Kidney (tissue), 14 donors: ENCODE measurements around the gene BTG4. TPM values are rescaled to one million over a fixed set of nuclear protein-coding genes. Genes with fewer than 3 reads are reported as not detected.

Experiments used
- DNase-seq, 5 donors: peaks; one replicate each; pipeline ENCODE4 v3.0.0-alpha.2; 2013 to 2020
- FAIRE-seq: peaks from 2 replicates; lab custom pipeline; 2012; peaks lifted over from hg19 to GRCh38; lab: Jason Lieb, UNC
- H3K27ac ChIP-seq, 2 donors: one replicate each; pipeline ENCODE4 v1.7.0; 2013; ENCODE audit warnings: low read depth in 2 of 2, low read length in 2 of 2, inconsistent platforms in 1 of 2
- H3K27me3 ChIP-seq: one replicate; pipeline ENCODE4 v1.7.1; 2013; ENCODE audit warnings: low read length, inconsistent platforms; ENCODE audit not compliant: control insufficient read depth, insufficient read depth
- H3K36me3 ChIP-seq, 3 donors: one replicate each; pipeline versions ENCODE4 v1.7.0 to v1.7.1; 2013; ENCODE audit warnings: low read length in 3 of 3, control low read depth in 1 of 3, inconsistent platforms in 1 of 3; ENCODE audit not compliant: insufficient read depth in 3 of 3, control insufficient read depth in 2 of 3
- H3K4me1 ChIP-seq, 3 donors: one replicate each; pipeline versions ENCODE4 v1.7.0 to v1.7.1; 2013; ENCODE audit warnings: low read length in 3 of 3, inconsistent platforms in 1 of 3, low read depth in 1 of 3; ENCODE audit not compliant: control insufficient read depth in 2 of 3, insufficient read depth in 2 of 3
- H3K4me3 ChIP-seq, 3 donors: one replicate each; pipeline versions ENCODE4 v1.7.0 to v1.8.1; 2013; ENCODE audit warnings: low read length in 3 of 3, control low read depth in 1 of 3, inconsistent platforms in 1 of 3
- H3K9ac ChIP-seq, 3 donors: one replicate each; pipeline versions ENCODE4 v1.7.0 to v1.7.1; 2013; ENCODE audit warnings: low read length in 3 of 3, control low read depth in 1 of 3, inconsistent platforms in 1 of 3
- H3K9me3 ChIP-seq, 3 donors: one replicate each; pipeline versions ENCODE4 v1.7.0 to v1.7.1; 2013; ENCODE audit warnings: low read length in 3 of 3, control low read depth in 1 of 3, inconsistent platforms in 1 of 3; ENCODE audit not compliant: control insufficient read depth in 2 of 3, insufficient read depth in 1 of 3
- intact Hi-C: fragments of 100-400 bp; cut with DNase I; formaldehyde crosslinking; loops from one replicate; pipeline ENCODE4 v1.11.1; 2022
- polyA plus RNA-seq: library from polyadenylated mRNA; stranded (reverse); fragments of 350-450 nt; fragmentation: Illumina TruSeq; extraction: RNeasy Lipid Tissue Mini Kit (QIAGEN cat#74804); gene quantifications from one replicate; pipeline ENCODE4 v1.2.3, GENCODE V29; 2014; ENCODE audit warnings: low read depth, low replicate concordance; ENCODE audit not compliant: insufficient read depth
- total RNA-seq: library from RNA; stranded (reverse); fragmentation: NEBNext Ultra II Directional; extraction: Animal tissue kit (Norgen Biotek cat#: 25700); gene quantifications from one replicate; pipeline ENCODE4 v1.2.1, GENCODE V29; 2021
- TF ChIP-seq, protein P1 (sequence below): IDR thresholded peaks from 3 replicates; pipeline ENCODE4 v1.5.1; 2012; ENCODE audit warnings: mild to moderate bottlenecking, moderate library complexity, borderline replicate concordance; ENCODE audit not compliant: insufficient read depth; ENCODE audit errors: extremely low read depth
- donor health status: control.
- donor health status: control.
- donor health status: control.
- donor health status: control.
- donor health status: control.
- donor health status: DM: yes; HTN: yes; CAD: no.
- donor health status: Normal renal cell carcinoma (clear cell type).

BTG4 gene
- total and polyA plus RNA-seq, 2 donors from 2014 or later, result not detected

- intact Hi-C loops, result no loop called here
- Histone ChIP-seq H3K27me3 (no peaks in the 10 kb centered on the region), H3K27ac (peak overlapping the region; percentile 7 to 48), H3K36me3 (no peaks in the 10 kb centered on the region), H3K9ac (peak overlapping the region in 1 of 3 donors; percentile 11), H3K4me3 (peak overlapping the region; percentile 10 to 45 (median 44)), H3K4me1 (peaks cover 0 to 17% (median 0%) of the 10 kb centered on the region in 3 donors), H3K9me3 (no peaks in the 10 kb centered on the region)
- DNase-seq, result peak; percentile 63 to 78 (median 73)
- TF ChIP-seq, protein P1, sequence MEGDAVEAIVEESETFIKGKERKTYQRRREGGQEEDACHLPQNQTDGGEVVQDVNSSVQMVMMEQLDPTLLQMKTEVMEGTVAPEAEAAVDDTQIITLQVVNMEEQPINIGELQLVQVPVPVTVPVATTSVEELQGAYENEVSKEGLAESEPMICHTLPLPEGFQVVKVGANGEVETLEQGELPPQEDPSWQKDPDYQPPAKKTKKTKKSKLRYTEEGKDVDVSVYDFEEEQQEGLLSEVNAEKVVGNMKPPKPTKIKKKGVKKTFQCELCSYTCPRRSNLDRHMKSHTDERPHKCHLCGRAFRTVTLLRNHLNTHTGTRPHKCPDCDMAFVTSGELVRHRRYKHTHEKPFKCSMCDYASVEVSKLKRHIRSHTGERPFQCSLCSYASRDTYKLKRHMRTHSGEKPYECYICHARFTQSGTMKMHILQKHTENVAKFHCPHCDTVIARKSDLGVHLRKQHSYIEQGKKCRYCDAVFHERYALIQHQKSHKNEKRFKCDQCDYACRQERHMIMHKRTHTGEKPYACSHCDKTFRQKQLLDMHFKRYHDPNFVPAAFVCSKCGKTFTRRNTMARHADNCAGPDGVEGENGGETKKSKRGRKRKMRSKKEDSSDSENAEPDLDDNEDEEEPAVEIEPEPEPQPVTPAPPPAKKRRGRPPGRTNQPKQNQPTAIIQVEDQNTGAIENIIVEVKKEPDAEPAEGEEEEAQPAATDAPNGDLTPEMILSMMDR, result no peak
- no peak for FAIRE-seq
Measured at GRCh38 chr11:111541254-111542061, 29.3 kb upstream of the BTG4 start.

GRCh38 chr11:111540937-111541253 is 28.7 kb upstream of the BTG4 start:
- Histone ChIP-seq H3K27ac (peak overlapping the region; percentile 7 to 48), H3K27me3 (no peaks in the 10 kb centered on the region), H3K9ac (no peak overlapping the region), H3K4me3 (peak overlapping the region in 2 of 3 donors; percentile 10 to 45), H3K36me3 (no peaks in the 10 kb centered on the region), H3K9me3 (no peaks in the 10 kb centered on the region), H3K4me1 (peaks cover 0 to 17% (median 0%) of the 10 kb centered on the region in 3 donors)
- DNase-seq (peak in 1 of 5 donors; percentile 42), FAIRE-seq (no peak)
- intact Hi-C loops, result no loop called here
- TF ChIP-seq, protein P1, result no peak

GRCh38 chr11:111540114-111540936 is 28.1 kb upstream of the BTG4 start, which contains the start of gene LAYN:
TSS of gene LAYN (plus strand) at chr11:111540720. CDS start at chr11:111540844, 124 bp downstream.
- H3K9ac ChIP-seq, result peak within 1 kb of the TSS in 1 of 3 donors; percentile 11
- FAIRE-seq, result no peak

More at GRCh38 chr11:111540114-111540936, 28.1 kb upstream of the BTG4 start, which contains the start of gene LAYN:
- H3K9me3 ChIP-seq, result no peaks in the 10 kb centered on the region
- no peaks in the 10 kb centered on the region for H3K27me3 ChIP-seq
- DNase-seq, result peak; percentile 61 to 88 (median 78)
- no peaks in the 10 kb centered on the region for H3K36me3 ChIP-seq
- peak within 1 kb of the TSS; percentile 44 to 49 (median 45) for H3K4me3 ChIP-seq
- intact Hi-C loops, result no loop called here
- TF ChIP-seq, protein P1, result no peak
- H3K4me1 ChIP-seq, result peaks cover 0 to 17% (median 0%) of the 10 kb centered on the region in 3 donors
- H3K27ac ChIP-seq, result peak within 1 kb of the TSS; percentile 7 to 48
